ENCODE results near the gene CREB3. TPM values are rescaled to one million over a fixed set of nuclear protein-coding genes. Genes with fewer than 3 reads are reported as not detected.

The CREB3 gene
- total RNA-seq, 1 donor from 2014 or later = 19.4 TPM

DNA sequence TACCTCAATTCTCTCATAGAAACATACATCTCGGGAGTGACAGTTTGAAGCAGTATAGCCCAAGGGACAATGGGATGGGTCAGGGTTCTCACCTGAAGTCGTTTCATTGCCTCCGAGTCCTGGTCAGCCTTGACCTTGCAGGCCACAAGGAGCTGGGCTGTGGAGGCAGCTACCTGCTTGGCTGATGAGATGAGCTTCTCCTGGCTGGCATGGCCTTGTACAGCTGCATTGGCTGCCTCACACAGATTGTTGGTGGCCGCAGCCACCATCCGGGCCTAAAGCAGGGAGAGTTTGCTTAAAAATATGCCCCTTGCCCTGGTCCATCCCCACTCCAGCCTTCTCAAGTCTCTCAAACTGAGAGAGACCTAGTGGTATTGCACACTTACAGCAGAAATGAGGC, 34.2 kb upstream of the CREB3 start:
- intact Hi-C loops (cut with micrococcal nuclease) = no loop called here

DNA sequence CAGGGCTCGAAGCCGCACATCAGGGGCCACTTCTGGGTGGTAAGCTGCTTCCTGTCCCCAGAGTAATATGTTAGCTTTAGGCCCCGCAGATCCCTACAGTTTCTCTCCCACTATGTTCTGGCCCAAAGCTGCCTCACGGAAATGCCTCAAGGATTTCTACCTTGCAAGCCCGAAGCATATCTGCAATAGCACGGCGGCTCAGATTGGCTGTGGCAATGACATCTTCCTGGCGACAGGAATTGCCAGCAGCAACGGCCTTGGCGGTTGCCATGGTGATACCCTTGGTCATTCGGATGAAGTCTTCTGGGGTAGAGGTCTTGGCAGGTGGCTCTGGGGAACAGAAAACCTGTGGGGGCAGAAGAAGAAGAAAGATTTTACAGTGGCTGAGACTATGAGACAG, 32.4 kb upstream of the CREB3 start:
- intact Hi-C loops (cut with micrococcal nuclease) = no loop called here
- no peak for DNase-seq
- no peak for ATAC-seq

More for the DNA sequence above, 34.2 kb upstream of the CREB3 start:
- ATAC-seq = no peak
- DNase-seq = no peak

DNA sequence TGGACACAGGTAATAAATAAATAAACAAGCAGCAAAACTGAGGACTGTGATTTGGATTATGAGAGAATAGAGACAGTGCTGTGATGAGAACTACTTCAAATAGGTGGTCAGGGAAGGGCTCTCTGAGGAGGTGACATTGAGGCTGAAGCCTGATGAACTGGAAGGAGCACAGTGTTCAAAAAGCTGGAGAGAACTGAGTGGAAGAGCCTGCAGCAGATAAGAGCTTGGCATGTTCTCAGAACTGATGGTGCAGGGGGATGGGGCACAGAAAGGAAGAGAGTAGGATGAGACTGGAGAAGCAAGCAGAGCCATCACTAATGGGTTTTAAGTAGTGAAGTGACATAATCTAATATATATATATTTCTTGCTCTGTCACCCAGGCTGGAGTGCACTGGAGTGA, 31.5 kb upstream of the CREB3 start:
- ATAC-seq (peak; percentile 66), DNase-seq (no peak)
- intact Hi-C loops (cut with micrococcal nuclease) = no loop called here

DNA sequence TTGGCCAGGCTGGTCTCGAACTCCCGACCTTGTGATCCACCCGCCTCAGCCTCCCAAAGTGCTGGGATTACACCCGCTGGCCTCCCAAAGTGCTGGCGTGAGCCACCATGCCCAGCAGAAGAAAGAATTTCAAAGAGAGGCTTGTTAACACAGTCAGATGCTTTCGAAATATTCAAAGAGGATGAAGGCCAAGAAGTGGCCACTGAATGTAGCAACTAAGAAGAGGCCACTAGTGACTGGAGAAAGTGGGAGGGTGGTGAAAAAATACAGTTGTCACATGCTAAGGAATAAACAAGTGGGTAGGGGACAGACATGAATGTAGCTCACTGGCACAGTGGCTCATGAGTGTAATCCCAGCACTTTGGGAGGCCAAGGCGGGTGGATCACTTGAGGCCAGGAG, 29.8 kb upstream of the CREB3 start:
- intact Hi-C loops (cut with micrococcal nuclease) = no loop called here
- DNase-seq = no peak
- no peak for ATAC-seq

DNA sequence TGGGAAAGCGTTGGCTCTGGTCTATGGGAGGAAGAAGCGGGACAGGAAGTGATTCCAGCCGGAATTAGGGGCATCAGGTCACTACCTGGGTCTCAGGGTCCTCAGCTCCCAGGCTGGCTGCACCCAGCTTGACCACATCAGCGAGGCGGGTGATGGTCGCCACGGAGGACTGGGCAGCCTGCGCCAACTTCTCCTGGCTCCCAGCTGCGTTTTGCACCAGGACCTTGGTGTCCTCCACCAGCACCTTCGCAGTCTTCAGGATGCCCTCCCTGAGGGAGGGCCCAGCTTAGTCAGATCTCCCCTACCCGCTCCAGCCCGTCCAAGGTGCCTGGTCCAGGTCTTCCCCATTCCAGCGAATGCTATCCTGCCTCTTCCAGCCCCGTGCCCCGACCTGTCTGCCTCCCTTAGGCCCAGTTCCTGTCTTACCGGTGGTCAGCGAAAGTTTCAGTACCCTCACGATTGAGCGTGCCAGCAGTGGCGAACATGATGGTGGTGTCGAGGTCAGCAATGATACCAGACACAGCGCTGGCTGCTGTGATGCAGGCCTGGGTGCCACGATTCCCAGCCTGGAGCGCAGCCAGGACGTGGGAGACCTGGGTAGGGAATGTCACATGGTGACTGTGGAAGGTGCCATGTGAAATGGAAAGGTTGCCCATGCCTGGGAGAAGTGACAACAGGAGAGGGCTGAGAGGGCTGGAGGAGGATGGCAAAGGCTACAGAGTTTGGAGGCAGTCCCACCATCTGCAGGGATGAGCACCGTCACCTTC, 28.4 kb upstream of the CREB3 start:
- peak; percentile 76 for ATAC-seq
- intact Hi-C loops (cut with micrococcal nuclease) = no loop called here
- peak; percentile 82 for DNase-seq

DNA sequence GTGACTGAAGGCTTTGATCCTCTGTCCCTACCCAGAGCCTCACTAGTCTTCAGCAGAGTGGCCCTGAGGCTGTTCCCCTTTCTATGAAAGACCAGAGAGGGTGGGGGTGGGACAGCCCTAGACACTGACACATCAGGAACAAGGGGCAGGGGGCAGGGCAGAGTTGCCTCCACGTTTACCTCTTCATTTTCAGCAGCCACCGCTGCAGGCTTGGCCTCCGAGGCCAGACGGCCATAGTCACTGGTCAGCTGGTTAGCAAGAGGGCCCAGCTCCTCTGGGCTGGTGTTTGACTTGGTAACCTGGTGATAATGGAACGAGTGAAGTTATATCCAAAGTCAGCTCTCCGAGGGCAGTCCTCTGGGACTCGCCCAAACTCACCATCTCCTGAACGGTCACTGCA, 27.1 kb upstream of the CREB3 start:
- no peak for ATAC-seq

DNA sequence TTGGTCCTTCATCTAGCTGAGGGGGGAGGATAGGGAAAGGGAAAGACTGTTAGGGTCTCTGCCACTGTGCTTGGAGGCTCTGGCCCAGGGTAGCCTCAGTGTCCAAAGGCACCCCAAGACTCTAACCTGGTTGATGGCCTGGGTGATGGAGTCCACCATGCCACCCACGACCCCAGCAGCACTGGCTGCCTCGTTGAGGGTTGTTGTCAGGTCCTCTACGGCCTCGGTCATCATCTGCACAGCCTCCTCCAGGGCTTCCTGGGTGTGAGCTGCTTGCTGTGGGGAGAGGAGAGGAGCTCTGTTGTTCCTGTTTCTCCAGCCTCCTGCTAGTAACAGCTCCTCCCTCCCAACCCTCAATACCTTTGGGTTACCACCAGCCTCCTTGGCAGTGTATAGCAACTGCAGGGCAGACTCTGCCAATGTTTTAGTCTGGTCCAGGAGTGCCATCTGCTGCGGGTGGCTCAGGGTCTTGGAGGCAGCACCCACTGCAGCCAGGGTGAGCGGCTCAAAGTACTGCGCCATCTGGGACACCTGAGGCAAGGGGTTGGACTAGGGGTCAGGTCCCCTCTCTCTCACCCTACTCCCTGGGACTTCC, 26.5 kb upstream of the CREB3 start:
- intact Hi-C loops (cut with micrococcal nuclease) = no loop called here
- ATAC-seq (no peak), DNase-seq (no peak)

More for the DNA sequence above, 27.1 kb upstream of the CREB3 start:
- intact Hi-C loops (cut with micrococcal nuclease) = no loop called here
- DNase-seq = no peak

DNA sequence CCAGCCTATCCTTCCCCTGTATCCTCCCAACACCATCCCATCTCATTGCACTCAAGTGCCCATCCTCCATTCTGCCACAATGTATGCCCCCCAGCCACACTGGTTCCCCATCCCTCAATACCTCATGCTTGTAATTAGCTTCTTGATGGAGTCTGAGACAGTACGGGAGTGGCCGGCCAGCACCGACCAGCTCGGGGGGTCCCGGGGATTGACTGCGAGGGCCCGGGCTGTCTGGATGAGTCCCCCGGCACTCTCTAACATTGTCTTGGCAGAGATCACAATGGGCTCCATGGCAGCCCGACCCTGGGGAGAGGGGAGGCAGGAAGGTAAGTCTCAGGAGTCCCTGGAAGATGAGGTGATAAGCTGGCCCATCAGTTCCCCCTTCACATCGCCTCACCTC, 25.5 kb upstream of the CREB3 start:
- ATAC-seq (no peak), DNase-seq (no peak)
- intact Hi-C loops (cut with micrococcal nuclease) = no loop called here

DNA sequence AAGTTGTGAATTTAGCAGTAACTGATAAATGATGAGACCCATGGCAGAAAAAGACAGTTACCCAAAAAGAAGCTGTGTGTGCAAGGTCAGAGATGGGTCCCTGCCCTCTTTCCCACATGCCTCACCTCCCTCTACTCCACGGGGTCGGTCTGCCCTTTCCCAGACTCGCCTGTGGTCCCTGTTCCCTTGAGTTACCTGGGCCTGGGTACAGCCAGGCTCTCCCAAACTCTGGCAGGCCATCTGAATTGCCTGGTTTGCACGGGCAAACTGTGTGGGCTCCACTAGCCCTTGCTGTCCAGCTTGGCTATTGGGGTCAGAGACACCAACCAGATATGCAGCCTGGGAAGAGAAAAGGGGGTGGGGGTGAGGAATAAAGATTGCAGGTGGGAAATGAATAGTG, 24.3 kb upstream of the CREB3 start:
- intact Hi-C loops (cut with micrococcal nuclease) = no loop called here
- DNase-seq (no peak), ATAC-seq (no peak)

DNA sequence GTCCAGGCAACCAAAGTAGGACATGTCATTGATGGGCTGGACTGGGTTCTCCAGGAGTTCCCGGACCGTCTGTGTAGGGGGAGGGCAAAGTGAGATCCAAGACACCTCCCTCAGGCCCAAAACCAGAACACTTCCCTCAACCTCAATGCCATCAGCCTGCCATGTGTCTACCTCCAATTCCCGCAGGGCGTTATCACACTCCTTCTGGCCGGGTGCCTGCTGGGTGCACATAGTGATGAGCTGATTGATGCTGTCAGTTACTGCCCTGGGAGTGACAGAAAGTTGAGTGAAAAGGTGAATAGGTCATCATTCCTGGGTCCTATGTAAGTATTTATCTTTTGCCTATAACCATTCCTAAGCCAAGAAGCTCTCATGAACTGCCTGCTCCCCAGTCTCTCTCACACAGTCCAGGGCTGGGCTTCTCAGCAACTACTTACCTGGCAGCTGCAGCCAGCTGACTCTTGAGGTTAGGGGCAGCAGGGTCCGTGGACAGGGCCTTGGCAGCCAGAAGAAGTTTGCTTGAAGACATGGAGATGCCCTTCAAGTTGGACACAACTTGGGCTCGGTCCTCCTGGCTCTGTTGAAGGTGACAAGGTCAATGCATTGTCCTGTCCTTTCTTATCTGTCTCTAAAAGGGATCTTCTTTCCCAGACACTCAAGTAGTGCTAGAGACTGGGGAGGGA, 21.5 kb upstream of the CREB3 start:
- intact Hi-C loops (cut with micrococcal nuclease) = no loop called here
- DNase-seq (no peak), ATAC-seq (peak; percentile 17)

DNA sequence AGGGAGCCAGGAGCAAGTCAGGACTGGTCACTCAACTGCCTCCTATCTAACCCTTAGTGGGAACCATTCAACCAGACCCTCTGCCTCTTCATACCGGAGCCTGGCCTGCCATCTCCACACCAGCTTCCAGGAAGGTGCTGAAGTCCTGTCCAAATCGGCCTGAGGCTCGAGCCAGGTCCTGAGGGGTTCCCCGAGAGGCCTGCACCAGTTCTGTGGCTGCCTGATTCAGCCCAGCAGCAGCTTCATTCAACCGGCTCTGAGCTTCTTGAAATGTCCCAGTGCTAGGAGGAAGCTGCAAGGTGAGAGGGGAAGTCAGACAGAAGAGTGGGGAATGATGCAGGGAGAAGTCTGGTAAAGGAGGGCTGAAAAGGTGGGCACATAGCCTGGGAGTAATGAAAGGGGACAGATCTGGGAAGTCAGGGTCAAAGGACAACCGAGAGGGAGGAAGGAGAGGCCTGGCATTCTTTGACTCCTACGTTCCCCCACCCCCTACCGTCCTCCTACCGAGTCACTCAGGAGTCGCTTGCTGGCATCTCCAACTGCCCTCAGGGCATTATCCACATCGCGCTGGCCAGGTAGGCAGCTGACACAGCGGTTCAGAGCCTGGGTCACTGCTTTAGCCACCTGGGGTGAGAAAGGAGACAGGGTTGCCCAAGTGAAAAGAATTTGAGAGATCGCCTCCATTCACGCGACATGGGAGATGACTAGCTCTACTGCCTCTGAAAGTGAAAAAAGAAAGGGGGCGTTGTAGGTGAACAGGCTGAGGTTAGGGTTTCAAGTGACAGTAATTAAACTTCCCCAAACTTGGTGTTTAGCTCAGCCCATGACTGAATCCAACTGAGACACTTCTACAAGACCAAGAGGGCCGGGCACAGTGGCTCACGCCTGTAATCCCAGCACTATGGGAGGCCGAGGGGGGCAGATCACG, 20.7 kb upstream of the CREB3 start:
- intact Hi-C loops (cut with micrococcal nuclease) = no loop called here
- DNase-seq (no peak), ATAC-seq (no peak)

DNA sequence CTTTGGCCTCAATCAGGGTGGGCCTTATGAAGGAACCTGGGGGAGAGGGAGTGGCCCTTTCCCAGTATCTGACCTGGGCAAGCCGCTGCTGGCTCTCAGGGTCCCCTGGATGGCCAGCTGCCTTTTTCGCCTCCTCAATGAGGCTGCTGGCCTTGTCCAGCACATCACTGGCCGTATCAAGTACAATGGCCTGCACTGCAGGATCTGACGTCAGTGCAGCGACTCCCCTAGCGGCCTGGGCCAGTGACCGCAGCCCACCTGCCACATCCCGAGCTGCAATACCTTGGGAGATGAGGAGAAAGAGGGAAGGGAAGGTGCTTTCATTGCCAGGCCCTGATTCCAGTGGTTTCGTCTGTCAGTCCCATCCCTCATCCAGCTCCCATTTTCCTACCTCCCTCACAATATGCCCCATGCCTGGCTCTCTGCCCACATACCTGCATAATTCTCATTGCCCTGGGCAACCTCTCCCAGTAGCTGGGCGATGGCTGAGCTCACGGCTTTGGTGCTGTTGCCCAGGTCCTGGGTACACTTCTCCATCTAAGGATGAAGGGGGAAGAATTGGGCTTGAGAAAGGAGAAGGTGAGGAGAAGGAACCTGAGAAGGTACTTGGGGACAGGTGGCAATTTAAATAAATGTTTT, 19.6 kb upstream of the CREB3 start:
- DNase-seq (no peak), ATAC-seq (no peak)
- intact Hi-C loops (cut with micrococcal nuclease) = no loop called here

DNA sequence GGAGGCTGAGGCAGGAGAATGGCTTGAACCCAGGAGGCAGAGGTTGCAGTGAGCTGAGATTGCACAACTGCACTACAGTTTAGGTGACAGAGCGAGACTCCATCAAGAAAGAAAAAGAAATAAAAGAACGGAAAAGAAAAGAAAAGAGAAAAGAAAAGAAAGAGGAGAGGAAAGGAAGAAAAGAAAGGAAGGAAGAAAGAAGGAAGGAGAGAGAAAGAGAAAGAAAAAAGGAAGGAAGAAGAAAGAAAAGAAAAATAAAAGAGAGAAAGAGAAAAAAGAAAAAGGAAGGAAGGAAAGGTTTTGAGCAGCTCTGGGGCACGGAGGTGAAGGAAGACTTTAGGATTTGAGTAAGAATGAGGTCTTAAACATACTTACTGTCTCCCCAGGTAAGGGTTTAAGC, 18.9 kb upstream of the CREB3 start:
- DNase-seq = no peak
- intact Hi-C loops (cut with micrococcal nuclease) = no loop called here
- no peak for ATAC-seq

DNA sequence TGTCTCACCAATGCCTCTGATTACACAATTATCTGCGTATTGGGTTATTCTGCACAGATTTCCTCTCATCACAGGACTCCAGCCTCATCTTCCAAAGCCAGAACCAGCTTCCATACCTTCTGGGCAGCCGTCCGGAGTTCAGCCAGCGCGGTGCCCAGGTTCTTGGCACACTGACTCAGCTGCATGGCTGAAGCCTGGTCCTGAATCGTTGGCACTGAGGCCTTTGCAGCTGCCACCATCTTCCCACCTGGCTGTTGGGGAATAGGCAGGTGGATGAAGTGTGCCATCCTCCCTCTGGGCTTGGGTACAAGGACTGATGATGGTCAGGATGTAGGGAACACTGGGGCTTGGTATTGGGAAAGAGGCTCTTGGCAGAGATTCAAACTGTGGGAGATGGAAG, 18.3 kb upstream of the CREB3 start:
- ATAC-seq = no peak
- DNase-seq = no peak
- intact Hi-C loops (cut with micrococcal nuclease) = no loop called here

DNA sequence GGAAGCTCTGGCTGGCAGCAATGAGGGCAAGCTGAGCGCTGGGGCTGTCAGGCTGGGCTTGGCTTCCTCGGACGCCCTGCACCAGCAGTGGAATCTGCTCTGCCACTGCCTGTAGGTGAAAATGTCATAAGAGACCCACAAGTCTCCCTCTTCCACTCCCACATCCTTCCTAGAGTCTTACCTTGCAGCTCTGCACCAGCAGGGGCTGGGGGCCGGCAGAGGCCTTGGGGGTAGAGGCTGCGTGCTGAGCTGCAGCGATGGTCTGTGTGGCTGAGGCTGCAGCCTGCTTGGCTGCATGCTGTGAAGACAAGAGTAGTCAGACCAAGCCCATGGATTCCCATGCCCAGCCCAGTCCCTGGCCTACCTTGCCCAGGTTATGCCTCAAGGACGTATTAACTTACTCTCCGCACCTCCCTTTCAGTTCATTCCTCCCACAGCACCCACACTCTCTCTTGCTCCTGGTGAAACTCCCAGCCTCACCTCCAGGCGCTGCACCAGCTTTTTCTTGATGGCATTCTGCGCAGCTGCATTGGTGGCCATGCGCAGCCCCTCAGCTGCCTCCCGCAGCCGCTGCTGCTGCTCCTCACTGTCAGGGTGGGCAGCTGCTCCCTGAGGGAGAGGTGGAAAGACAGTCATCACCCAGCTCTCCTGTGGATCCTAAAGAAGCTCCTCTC, 17.8 kb upstream of the CREB3 start:
- intact Hi-C loops (cut with micrococcal nuclease) = no loop called here
- ATAC-seq = no peak
- no peak for DNase-seq

DNA sequence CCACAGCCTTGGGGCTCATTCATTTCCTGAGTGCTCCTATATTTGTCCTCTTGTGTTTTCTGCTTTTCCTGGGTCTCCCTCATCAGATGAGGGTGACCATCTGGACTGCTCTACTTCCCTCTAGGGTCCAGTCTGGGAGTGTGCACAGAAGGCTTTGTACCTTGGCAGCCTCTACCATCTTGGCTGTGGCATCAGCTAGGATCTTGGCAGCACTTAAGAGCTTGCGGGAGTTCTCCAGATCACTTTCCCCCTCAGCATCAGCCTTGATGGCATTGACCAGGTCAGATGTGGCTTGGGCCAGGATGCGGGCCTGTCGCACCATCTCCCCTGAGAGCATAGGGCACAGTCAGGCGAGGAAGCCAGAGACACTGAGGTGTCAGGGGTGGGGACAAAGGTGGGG, 16.2 kb upstream of the CREB3 start:
- DNase-seq (no peak), ATAC-seq (no peak)
- intact Hi-C loops (cut with micrococcal nuclease) = no loop called here

DNA sequence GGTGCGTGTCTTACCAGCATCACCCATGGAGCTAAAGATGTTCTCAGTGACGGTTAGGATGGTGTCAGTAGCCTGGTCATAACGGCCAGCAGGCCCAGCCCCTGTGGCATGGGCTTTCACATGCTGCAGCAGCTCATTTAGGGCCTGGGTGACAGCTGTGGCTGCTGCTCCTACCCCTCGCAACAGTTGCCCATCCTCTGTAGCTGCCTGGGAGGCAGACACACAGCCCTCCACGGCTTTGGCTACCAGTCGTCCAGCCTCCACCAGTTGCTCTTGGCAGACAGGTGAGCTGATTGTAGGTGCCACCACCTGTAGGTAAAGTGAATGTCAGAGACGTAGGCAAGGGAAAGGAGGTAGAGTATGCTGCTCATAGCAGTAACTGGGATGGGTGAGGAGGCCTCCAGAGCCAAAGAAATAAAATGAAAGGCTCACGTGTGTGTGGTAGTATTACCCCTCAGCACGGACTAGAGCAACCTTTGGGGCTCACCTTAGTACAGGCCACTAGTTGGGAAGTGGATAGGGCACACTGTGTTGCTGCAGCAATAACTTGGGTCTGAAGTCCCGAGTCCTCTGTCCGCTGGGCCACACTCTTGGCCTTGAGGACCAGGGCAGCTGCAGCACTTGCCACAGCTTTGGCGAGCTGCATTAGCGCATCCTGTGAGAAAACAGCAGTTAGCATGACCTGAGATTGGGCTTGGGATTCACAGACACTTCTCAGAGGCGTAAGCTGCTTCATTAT, 15.2 kb upstream of the CREB3 start:
- ATAC-seq = no peak
- DNase-seq = no peak
- intact Hi-C loops (cut with micrococcal nuclease) = no loop called here

Measured in left ventricle myocardium superior (tissue), 1 donor.